ENCODE results near the gene GRB14.

GRB14 gene

DNA sequence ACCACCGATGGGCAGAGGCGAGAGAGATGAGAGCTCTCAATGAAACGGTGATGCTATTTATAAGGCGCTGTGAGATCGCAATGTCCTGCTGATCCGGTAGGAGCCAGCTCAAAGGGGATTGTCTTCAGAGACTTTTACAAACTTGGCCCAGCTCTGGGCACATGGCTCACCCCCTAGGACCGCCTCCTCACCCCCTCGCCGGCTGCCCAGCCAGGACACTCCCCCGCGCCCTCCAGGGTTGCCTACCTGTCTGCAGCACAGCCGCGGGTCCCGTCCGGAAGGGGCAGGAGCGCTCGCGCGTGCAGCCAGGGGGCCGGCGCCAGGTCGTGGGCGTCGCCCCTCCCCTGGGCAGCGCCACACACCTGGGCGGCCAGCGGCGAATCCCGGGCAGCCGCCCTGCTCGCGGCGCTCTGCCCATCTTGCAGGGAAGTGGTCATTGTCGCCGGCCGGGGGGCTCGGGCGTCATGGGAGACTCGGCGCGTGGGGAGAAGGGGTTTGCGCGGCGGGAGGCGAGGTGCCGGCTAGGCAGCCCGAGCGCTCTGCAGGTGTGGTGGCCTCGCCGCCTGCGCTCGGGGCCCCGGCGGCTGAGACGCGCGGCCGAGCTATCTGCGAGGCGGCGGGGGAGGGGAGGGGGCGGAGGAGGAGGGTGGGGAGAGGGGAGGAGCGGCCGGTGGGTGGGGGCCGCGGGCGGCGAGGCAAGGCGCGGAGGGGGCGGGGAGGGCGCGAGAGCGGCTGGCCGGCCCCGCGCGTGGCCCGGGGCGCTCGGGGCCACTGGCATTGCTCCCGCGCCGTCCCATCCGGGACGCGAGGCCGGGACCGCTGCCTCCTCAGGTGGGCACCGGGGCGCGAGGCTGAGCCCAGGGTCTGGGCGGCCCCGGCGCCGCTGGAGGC, at the start of gene GRB14:
TSS of gene GRB14 (minus strand) at position 610 of the 891 bp plus-strand sequence. CDS start at position 437, 173 bp downstream.
- Histone ChIP-seq H3K27ac (ENCODE audit: low read length) (no peak within 1 kb of the TSS), H3K9me3 (ENCODE audit: insufficient read depth, low read length, severe bottlenecking) (no peaks in the 10 kb centered on the region), H3K4me3 (ENCODE audit: low read depth in 1 of 2, low read length in 2 of 2) (no peak within 1 kb of the TSS), H3K79me2 (ENCODE audit: insufficient read depth, low read length) (no peaks in the 10 kb centered on the region), H3K9ac (ENCODE audit: low read depth, low read length) (no peak within 1 kb of the TSS), H3K4me2 (ENCODE audit: insufficient read depth, low read length) (no peak within 1 kb of the TSS), H2AFZ (ENCODE audit: low read depth, low read length) (no peak within 1 kb of the TSS), H4K20me1 (ENCODE audit: insufficient read depth, low read length) (no peaks in the 10 kb centered on the region), H3K36me3 (ENCODE audit: insufficient read depth, low read length) (no peaks in the 10 kb centered on the region), H3K27me3 (ENCODE audit: insufficient read depth, low read length, poor library complexity) (no peaks in the 10 kb centered on the region), H3K4me1 (ENCODE audit: insufficient read depth, low read length) (no peaks in the 10 kb centered on the region)
- no peak for ATAC-seq (ENCODE audit: insufficient read depth, low read depth)
- TF ChIP-seq EZH2 (IDR thresholded peaks at IDR 0.05; ENCODE audit: borderline replicate concordance, low read depth, low read length, severe bottlenecking), result no peak
- TF ChIP-seq, protein P1, sequence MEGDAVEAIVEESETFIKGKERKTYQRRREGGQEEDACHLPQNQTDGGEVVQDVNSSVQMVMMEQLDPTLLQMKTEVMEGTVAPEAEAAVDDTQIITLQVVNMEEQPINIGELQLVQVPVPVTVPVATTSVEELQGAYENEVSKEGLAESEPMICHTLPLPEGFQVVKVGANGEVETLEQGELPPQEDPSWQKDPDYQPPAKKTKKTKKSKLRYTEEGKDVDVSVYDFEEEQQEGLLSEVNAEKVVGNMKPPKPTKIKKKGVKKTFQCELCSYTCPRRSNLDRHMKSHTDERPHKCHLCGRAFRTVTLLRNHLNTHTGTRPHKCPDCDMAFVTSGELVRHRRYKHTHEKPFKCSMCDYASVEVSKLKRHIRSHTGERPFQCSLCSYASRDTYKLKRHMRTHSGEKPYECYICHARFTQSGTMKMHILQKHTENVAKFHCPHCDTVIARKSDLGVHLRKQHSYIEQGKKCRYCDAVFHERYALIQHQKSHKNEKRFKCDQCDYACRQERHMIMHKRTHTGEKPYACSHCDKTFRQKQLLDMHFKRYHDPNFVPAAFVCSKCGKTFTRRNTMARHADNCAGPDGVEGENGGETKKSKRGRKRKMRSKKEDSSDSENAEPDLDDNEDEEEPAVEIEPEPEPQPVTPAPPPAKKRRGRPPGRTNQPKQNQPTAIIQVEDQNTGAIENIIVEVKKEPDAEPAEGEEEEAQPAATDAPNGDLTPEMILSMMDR (IDR thresholded peaks at IDR 0.05; ENCODE audit: borderline replicate concordance, extremely low read depth, low read length, poor library complexity, severe bottlenecking), result no peak
- DNase-seq, result no peak

DNA sequence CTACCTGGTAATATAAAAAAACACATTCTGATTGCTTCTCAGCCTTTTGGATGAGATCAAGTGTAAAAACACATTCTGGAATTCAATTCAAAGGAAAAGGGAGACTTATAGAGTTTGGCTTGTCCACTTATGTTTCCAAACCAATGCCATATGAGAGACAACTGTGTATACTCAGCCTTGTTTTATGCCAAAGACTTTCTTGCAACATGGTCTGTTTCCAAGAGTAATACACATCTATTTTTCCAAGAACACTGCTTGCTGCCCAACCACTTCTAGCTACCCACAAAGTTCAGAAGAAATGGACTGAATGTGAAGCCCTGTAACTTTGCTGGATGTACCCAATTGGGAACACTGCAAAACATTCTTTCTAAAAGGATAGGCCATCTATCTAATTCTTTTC, 48.0 kb upstream of the GRB14 start:
- Histone ChIP-seq H3K9me3 (ENCODE audit: insufficient read depth, low read length, severe bottlenecking) (no peaks in the 10 kb centered on the region), H3K79me2 (ENCODE audit: insufficient read depth, low read length) (no peaks in the 10 kb centered on the region), H2AFZ (ENCODE audit: low read depth, low read length) (no peak overlapping the region), H3K4me2 (ENCODE audit: insufficient read depth, low read length) (no peak overlapping the region), H3K9ac (ENCODE audit: low read depth, low read length) (no peak overlapping the region), H3K27ac (ENCODE audit: low read length) (no peak overlapping the region), H3K36me3 (ENCODE audit: insufficient read depth, low read length) (no peaks in the 10 kb centered on the region), H3K4me1 (ENCODE audit: insufficient read depth, low read length) (no peaks in the 10 kb centered on the region), H3K4me3 (ENCODE audit: low read depth in 1 of 2, low read length in 2 of 2) (no peak overlapping the region), H3K27me3 (ENCODE audit: insufficient read depth, low read length, poor library complexity) (no peaks in the 10 kb centered on the region), H4K20me1 (ENCODE audit: insufficient read depth, low read length) (no peaks in the 10 kb centered on the region)
- TF ChIP-seq, protein P1 (IDR thresholded peaks at IDR 0.05; ENCODE audit: borderline replicate concordance, extremely low read depth, low read length, poor library complexity, severe bottlenecking), result no peak
- no peak for TF ChIP-seq EZH2 (IDR thresholded peaks at IDR 0.05; ENCODE audit: borderline replicate concordance, low read depth, low read length, severe bottlenecking)
- DNase-seq (no peak), ATAC-seq (ENCODE audit: insufficient read depth, low read depth) (no peak)

GRCh38 chr2:164667566-164667965, 46.3 kb upstream of the GRB14 start:
- TF ChIP-seq EZH2 (IDR thresholded peaks at IDR 0.05; ENCODE audit: borderline replicate concordance, low read depth, low read length, severe bottlenecking), result no peak
- TF ChIP-seq, protein P1 (IDR thresholded peaks at IDR 0.05; ENCODE audit: borderline replicate concordance, extremely low read depth, low read length, poor library complexity, severe bottlenecking), result no peak
- Histone ChIP-seq H3K27ac (ENCODE audit: low read length) (no peak overlapping the region), H2AFZ (ENCODE audit: low read depth, low read length) (no peak overlapping the region)

More at GRCh38 chr2:164667566-164667965, 46.3 kb upstream of the GRB14 start:
- H3K27me3 ChIP-seq (ENCODE audit: insufficient read depth, low read length, poor library complexity), result no peaks in the 10 kb centered on the region
- no peak for DNase-seq
- H3K4me3 ChIP-seq (ENCODE audit: low read depth in 1 of 2, low read length in 2 of 2), result no peak overlapping the region
- no peak for ATAC-seq (ENCODE audit: insufficient read depth, low read depth)
- H3K4me2 ChIP-seq (ENCODE audit: insufficient read depth, low read length), result no peak overlapping the region
- no peaks in the 10 kb centered on the region for H4K20me1 ChIP-seq (ENCODE audit: insufficient read depth, low read length)
- H3K9ac ChIP-seq (ENCODE audit: low read depth, low read length), result no peak overlapping the region
- no peaks in the 10 kb centered on the region for H3K36me3 ChIP-seq (ENCODE audit: insufficient read depth, low read length)
- no peaks in the 10 kb centered on the region for H3K79me2 ChIP-seq (ENCODE audit: insufficient read depth, low read length)
- H3K4me1 ChIP-seq (ENCODE audit: insufficient read depth, low read length), result no peaks in the 10 kb centered on the region
- H3K9me3 ChIP-seq (ENCODE audit: insufficient read depth, low read length, severe bottlenecking), result no peaks in the 10 kb centered on the region

Data from DND-41 (cell line).